Measurements from ENCODE around the gene GDF10. TPM values are rescaled to one million over a fixed set of nuclear protein-coding genes. Genes with fewer than 3 reads are reported as not detected.

Gene GDF10
- total and polyA plus RNA-seq, 9 of the 15 experiments (the other 6 are each of a cell fraction or from before 2014, with no cell fraction given) = 0.03 to 0.20 (median 0.11) TPM; not detected in 6

- Histone ChIP-seq H3K4me2 (ENCODE audit: insufficient read depth, low read length) (no peak overlapping the region), H2AFZ (ENCODE audit: low read depth, low read length) (no peak overlapping the region), H3K36me3 (ENCODE audit: control insufficient read depth, insufficient read depth, low read length) (no peaks in the 10 kb centered on the region), H3K27ac (ENCODE audit: extremely low read depth, low read depth, low read length) (no peak overlapping the region), H3K79me2 (ENCODE audit: control insufficient read depth, insufficient read depth, low read length) (no peaks in the 10 kb centered on the region), H3K9me1 (ENCODE audit: control insufficient read depth, insufficient read depth, low read length) (no peaks in the 10 kb centered on the region), H3K9ac (ENCODE audit: insufficient read depth in 1 of 2, low read depth in 2 of 2, low read length in 2 of 2) (no peak overlapping the region), H3K4me3 (no peak overlapping the region), H3K4me1 (replicated peaks in 1 of 2; ENCODE audit: control insufficient read depth in 2 of 2, insufficient read depth in 2 of 2, low read length in 2 of 2) (peaks cover 11 to 23% of the 10 kb centered on the region in 2 experiments; a peak in 4 of 5 replicates), H3K27me3 (ENCODE audit: control insufficient read depth in 2 of 2, insufficient read depth in 2 of 2, low read length in 2 of 2) (peaks cover 20 to 47% of the 10 kb centered on the region in 2 experiments), H4K20me1 (replicated peaks; ENCODE audit: control insufficient read depth, insufficient read depth, low read length) (0 out of 2 replicates have a peak, but pooled peaks cover 13% of the 10 kb centered on the region), H3K9me3 (replicated peaks; ENCODE audit: control insufficient read depth, insufficient read depth, low read depth, low read length) (no peaks in the 10 kb centered on the region)
- ATAC-seq (no peak), FAIRE-seq (no peak), DNase-seq (ENCODE audit: extremely low read depth in 1 of 4, low spot score in 3 of 4) (no peak)
- WGBS (ENCODE audit: insufficient coverage, low coverage, missing lambda C conversion rate) = 0% methylated on average over 2 of the region's 2 CpGs
- intact Hi-C loops (cut with micrococcal nuclease) (no loop called here), in situ Hi-C loops (cut with MboI) (no loop called here)
- CTCF ChIA-PET (ENCODE audit: low intra/inter-chr PET ratio) = interaction anchor here (0.5 kb wide), 1 partner anchor 14 kb away, joined by 3 read pairs; no protein-coding TSS in a partner anchor
- BruUV-seq (replicated peaks) = no TSS peak
- TF ChIP-seq SREBF2 (CRISPR knock-in tag; IDR thresholded peaks at IDR 0.05) (no peak), ZNF224 (CRISPR knock-in tag; IDR thresholded peaks at IDR 0.05) (no peak)
- POLR2A ChIA-PET = no interaction called here
These were observed 1.8 kb downstream of the GDF10 start for GRCh38 chr10:47301833-47302232.

DNA sequence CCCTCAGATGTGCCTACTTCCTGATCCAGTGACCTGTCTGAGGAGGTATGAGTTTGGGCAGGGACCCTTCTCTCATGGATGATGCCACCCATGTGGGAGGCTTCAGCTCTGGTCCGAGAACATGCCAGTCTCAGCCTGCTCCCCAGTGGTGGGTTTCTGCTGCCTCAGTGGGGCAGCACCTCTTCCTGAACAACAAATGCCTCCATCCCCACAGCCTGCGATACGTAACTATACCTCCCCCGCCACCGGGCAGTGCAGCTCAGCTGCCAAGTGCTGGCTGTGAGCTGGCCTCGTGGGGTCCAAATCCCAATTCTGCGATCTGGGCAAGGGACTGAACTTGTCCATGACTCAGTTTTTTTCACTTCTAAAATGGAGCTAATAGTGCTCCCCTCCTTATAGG is 3.1 kb downstream of the GDF10 start:
- WGBS (ENCODE audit: insufficient coverage, low coverage, missing lambda C conversion rate) = 12% methylated on average over 7 of the region's 7 CpGs
- intact Hi-C loops (cut with micrococcal nuclease) = no loop called here
- TF ChIP-seq RNF2 (IDR thresholded peaks at IDR 0.05) (no peak), KLF1 (tag; IDR thresholded peaks at IDR 0.05) (no peak), TGIF2 (CRISPR knock-in tag; IDR thresholded peaks at IDR 0.05) (no peak), CBX5 (IDR thresholded peaks at IDR 0.05; ENCODE audit: borderline replicate concordance, low read depth) (no peak), MEF2D (tag; conservative IDR thresholded peaks at IDR 0.05; ENCODE audit: low read depth) (no peak), EP300 (IDR thresholded peaks at IDR 0.05; ENCODE audit: low read length) (no peak), TFAM (CRISPR knock-in tag; conservative IDR thresholded peaks at IDR 0.05) (no peak), MEF2A (IDR thresholded peaks at IDR 0.05; ENCODE audit: control insufficient read depth, low read depth, low read length) (no peak), POLR2AphosphoS2 (IDR thresholded peaks at IDR 0.05; ENCODE audit: low read length) (no peak), SP1 (CRISPR knock-in tag; IDR thresholded peaks at IDR 0.05) (no peak), NCOA6 (IDR thresholded peaks at IDR 0.05) (no peak), ATF2 (CRISPR knock-in tag; IDR thresholded peaks at IDR 0.05) (no peak), MCM5 (IDR thresholded peaks at IDR 0.05; ENCODE audit: low read depth) (no peak)
- TF ChIP-seq, protein P1, sequence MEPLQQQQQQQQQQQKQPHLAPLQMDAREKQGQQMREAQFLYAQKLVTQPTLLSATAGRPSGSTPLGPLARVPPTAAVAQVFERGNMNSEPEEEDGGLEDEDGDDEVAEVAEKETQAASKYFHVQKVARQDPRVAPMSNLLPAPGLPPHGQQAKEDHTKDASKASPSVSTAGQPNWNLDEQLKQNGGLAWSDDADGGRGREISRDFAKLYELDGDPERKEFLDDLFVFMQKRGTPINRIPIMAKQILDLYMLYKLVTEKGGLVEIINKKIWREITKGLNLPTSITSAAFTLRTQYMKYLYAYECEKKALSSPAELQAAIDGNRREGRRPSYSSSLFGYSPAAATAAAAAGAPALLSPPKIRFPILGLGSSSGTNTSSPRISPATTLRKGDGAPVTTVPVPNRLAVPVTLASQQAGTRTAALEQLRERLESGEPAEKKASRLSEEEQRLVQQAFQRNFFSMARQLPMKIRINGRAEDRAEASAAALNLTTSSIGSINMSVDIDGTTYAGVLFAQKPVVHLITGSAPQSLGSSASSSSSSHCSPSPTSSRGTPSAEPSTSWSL (CRISPR knock-in tag; IDR thresholded peaks at IDR 0.05; ENCODE audit: borderline replicate concordance) = no peak

More for the DNA sequence above, 3.1 kb downstream of the GDF10 start:
- CTCF ChIA-PET (ENCODE audit: low intra/inter-chr PET ratio) = no interaction called here
- no peaks in the 10 kb centered on the region for H3K36me3 ChIP-seq (ENCODE audit: control insufficient read depth, insufficient read depth, low read length)
- no peak overlapping the region for H2AFZ ChIP-seq (ENCODE audit: low read depth, low read length)
- no peaks in the 10 kb centered on the region for H3K79me2 ChIP-seq (ENCODE audit: control insufficient read depth, insufficient read depth, low read length)
- no peak overlapping the region for H3K27ac ChIP-seq (ENCODE audit: extremely low read depth, low read depth, low read length)
- no TSS peak for BruUV-seq (replicated peaks)
- no peaks in the 10 kb centered on the region for H3K9me3 ChIP-seq (replicated peaks; ENCODE audit: control insufficient read depth, insufficient read depth, low read depth, low read length)
- peak overlapping the region in 1 of 2 experiments; percentile 14; a peak in 1 of 4 replicates for H3K9ac ChIP-seq (ENCODE audit: insufficient read depth in 1 of 2, low read depth in 2 of 2, low read length in 2 of 2)
- peaks cover 12 to 35% of the 10 kb centered on the region in 2 experiments for H3K27me3 ChIP-seq (ENCODE audit: control insufficient read depth in 2 of 2, insufficient read depth in 2 of 2, low read length in 2 of 2)
- ATAC-seq (no peak), DNase-seq (ENCODE audit: extremely low read depth in 1 of 4, low spot score in 3 of 4) (no peak), FAIRE-seq (no peak)
- peaks cover 18 to 30% of the 10 kb centered on the region in 2 experiments; a peak in 4 of 5 replicates for H3K4me1 ChIP-seq (replicated peaks in 1 of 2; ENCODE audit: control insufficient read depth in 2 of 2, insufficient read depth in 2 of 2, low read length in 2 of 2)
- H3K4me2 ChIP-seq (ENCODE audit: insufficient read depth, low read length) = no peak overlapping the region
- in situ Hi-C loops (cut with MboI) = no loop called here
- H4K20me1 ChIP-seq (replicated peaks; ENCODE audit: control insufficient read depth, insufficient read depth, low read length) = 0 out of 2 replicates have a peak, but pooled peaks cover 13% of the 10 kb centered on the region
- H3K9me1 ChIP-seq (ENCODE audit: control insufficient read depth, insufficient read depth, low read length) = no peaks in the 10 kb centered on the region
- H3K4me3 ChIP-seq = no peak overlapping the region
- POLR2A ChIA-PET = interaction anchor here (0.7 to 1.0 kb wide), 2 partner anchors 21 to 263 kb away, joined by 3 read pairs; no protein-coding TSS in a partner anchor

All from K562 (cell line).